ENCODE measurements around the gene RGSL1.

RGSL1 gene

DNA sequence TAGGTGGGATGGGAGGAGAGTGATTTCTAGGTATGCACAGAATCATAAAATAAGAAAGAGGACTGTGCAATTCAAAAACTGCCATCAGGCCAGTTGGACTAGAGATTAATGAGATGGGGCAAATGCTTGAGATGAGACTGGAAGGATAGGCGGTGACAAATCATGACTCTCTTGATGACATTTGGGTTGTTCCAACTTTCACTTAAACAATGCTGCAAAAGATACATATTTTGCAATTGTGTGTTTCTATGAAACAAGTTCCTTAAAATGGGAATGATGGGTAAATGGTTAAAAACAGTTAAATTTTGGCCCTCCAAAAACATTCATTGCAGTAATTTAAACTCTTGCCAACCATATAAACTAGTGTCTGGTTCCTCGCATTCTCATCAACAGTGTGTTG lies 84.0 kb downstream of the RGSL1 start:
- DNase-seq (ENCODE audit: low read depth in 2 of 2, low spot score in 1 of 2): no peak

DNA sequence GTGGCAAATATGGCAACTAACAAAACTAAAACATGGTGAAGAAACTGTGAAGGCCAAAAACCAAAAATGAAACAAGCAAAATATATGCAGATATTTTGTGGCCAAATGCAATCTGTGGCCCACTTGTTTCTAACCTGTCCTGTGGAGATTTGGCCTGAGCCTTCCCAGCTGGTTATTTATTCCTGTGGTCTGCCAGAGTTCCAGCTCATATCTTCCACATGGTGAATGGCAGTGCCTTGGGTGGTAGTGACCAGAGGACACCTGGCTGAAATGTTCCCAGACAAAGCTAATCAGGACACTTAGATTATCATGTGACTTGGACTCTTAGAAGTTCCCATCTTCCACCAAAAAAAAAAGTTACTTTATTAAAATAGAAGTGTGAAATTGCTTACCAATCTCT lies 99.4 kb downstream of the RGSL1 start:
- DNase-seq (ENCODE audit: low read depth in 2 of 2, low spot score in 1 of 2): no peak

DNA sequence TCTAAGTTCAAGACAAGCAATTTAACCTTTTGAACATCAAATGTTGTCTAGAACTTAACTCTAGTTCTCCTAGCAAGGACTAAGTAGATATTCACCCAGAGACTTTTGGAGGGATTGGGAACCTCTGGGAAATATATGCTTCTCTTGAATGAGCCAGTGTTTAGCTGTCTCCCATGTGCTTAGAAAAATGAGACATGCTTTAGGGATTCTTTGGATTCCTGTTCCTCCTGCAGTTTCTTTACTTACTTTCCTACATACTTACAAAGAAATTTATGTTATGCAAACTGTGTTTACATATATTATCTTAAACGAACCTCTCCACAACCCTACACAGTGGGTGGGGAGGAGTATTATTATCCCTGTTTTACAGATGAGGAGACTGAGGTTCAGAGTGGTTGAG lies 99.9 kb downstream of the RGSL1 start:
- DNase-seq (ENCODE audit: low read depth in 2 of 2, low spot score in 1 of 2): no peak

DNA sequence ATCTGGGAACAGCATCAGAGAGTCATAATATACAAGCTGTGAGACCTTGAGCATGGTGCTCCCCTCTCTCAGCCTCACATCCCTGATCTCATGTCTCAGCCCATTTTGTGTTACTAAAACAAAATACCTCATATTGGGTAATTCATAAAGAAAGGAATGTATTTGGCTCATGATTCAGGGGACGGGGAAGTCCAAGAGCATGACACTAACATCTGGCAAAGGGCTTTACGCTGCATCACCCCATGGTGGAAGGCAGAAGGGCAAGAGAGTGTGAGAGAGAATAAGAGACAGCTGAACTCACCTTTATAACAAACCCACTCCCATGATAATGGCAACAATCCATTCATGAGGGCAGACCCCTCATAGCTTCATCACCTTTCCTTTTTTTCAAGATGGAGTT lies 102.6 kb downstream of the RGSL1 start:
- no peak for DNase-seq (ENCODE audit: low read depth in 2 of 2, low spot score in 1 of 2)

DNA sequence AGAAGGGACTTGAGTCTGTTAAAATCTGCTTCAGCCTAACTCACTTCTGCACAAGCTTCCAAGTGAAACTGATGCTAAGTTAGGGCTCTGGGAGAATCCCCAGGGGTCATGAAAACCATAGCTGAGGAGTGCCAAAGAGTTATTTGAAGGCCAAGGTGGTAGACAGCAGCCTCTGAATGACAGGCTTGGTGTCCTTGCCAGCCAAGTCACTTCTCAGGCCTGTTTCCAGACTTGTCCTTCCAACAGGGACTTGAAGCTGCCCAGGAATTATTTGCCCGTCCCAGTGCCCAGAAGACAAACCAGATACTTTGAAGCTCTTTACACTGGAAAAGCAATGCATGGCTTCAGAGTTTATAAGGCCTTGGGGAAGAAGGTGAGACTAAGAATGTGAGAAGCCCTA lies 105.5 kb downstream of the RGSL1 start:
- no peak for DNase-seq (ENCODE audit: low read depth in 2 of 2, low spot score in 1 of 2)

DNA sequence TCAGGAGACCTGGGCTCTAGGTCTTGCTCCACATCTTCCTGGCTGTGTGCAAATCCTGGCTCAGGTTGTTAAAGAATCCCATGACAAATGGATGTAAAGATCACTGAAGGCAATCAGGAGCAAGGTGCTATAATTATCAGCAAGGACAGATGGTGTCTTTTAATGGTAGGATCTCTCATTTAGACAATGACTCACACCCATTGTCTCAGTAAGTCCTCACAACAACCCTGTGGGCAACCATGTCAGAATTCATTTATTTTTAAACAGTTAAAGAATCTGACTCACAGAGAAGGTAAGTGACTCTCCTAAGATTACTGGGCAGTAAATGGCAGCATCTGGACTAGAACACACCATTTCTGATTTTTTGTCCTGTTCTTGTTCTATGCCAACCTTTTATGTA lies 106.3 kb downstream of the RGSL1 start:
- no peak for DNase-seq (ENCODE audit: low read depth in 2 of 2, low spot score in 1 of 2)

DNA sequence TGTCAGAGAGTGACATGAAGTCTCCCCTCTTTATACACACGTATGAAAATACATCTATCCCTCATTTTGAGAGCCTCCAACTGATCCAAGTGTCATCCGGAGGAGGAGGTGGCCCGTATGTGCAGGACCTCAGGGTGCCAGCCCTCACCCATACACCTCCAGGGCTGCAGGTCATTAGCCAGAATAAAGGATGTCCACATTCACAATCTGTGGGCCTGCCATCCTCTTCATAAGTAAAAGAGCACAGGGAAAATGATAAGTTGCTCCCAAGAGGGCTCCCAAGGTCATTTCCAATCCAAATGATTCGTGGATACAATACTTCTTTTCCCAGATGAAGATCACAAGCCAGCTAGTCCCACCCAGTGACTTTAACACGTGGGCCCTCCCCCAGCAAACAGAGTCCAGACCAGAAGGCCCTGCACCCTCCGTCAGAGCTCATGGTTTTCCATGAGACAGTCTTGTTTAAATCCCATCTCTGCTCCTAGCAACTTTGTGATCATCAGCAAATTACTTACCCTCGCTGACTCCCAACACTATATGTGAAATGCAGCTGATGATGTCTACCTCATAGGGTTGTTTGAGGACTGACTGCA lies 110.5 kb downstream of the RGSL1 start:
- DNase-seq (ENCODE audit: low read depth in 2 of 2, low spot score in 1 of 2): no peak

DNA sequence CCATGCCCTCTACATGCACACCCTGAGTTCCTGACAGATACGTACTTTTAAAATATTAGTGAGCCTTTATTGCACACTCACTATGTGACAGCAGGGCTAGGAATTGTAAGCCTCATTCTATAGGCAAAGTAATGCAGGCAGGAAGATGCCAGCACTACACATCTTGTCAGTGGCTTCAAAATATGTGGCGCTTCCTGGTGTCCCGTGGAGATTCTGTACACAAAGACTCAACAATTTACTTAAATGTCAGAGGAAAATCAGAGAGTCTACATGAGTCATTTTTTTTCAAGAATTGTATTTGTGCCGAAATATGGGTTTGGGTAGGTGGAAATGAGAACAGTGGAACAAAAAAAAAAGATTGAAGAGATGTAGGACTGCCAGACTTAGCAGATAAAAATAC lies 111.5 kb downstream of the RGSL1 start:
- no peak for DNase-seq (ENCODE audit: low read depth in 2 of 2, low spot score in 1 of 2)

DNA sequence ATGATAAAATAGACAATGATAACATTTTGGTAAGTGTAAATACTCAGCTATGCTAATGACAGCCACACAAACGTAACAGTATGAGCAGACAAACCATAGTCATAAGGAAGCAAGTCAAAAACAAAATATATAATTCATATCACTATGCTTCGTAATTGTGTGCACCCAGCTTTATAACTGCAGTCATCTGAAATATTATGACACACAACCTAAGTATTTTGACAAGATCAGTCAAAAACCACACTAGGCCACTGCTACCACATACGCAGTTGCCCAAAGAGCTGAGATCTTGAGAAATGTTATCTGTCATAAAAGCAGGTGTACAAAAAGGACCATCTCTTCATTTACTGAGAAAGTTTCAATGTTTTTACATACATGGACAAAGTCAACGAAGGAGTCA lies 113.1 kb downstream of the RGSL1 start:
- no peak for DNase-seq (ENCODE audit: low read depth in 2 of 2, low spot score in 1 of 2)

DNA sequence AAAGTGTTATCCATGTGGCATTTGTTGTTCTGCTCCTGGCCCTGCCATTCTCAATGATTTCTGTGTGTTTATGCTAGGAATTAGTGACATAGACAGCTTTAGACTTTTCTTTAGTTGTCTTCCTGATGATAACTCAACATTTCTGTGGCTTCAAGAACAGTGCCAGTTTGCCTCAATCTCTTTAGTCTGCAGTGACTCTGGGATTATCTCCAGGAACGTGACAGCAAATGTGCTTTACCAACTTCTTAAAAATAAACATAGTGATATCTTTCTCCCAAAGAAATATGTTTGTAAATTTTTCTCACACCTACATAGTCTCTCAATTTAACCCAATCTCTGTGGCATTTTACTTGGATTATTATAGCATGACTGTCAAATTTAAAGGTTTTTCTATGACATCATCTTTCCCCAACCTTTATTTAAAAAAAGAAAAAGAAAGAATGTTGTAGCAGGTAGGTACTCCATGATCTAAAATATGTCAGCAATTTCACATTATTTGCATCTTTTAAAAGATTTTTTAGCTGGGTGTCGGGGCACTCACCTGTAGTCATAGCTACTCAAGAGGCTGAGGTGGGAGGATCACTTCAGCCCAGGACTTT lies 114.6 kb downstream of the RGSL1 start:
- no peak for DNase-seq (ENCODE audit: low read depth in 2 of 2, low spot score in 1 of 2)

DNA sequence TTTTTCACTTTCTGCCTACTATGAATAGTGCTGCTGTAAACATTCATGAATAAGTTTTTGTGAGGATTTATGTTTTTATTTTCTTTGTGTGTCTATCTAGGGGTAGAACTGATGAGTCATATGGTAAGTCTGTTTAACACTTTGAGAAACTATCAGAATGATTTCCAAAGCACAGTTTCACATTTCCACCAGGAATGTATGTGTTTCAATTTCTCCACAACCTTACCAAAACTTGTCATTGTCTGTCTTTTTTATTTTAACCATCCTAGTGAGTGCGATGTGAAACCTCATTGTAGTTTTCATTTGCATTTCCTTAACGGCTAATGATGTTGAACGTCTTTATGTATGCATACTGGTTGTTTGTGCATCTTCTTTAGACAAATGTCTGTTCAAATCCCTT lies 115.6 kb downstream of the RGSL1 start:
- DNase-seq (ENCODE audit: low read depth in 2 of 2, low spot score in 1 of 2): no peak

DNA sequence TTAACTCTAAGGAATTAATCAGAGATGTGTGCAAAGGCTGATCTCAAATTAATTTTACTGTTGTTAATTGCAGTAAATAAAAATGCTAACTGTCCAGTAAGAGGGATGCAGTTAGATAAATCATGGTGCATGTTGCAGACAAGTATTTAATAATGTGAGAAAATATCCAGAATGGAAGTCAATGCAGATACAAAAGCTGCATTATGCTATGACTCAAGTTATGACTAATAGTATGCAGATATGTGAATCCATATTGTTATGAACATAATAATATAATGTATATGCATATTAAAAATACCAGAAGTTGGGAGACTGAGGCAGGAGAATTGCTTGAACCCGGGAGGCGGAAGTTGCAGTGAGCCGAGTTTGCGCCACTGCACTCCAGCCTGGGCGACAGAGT lies 117.7 kb downstream of the RGSL1 start:
- no peak for DNase-seq (ENCODE audit: low read depth in 2 of 2, low spot score in 1 of 2)

DNA sequence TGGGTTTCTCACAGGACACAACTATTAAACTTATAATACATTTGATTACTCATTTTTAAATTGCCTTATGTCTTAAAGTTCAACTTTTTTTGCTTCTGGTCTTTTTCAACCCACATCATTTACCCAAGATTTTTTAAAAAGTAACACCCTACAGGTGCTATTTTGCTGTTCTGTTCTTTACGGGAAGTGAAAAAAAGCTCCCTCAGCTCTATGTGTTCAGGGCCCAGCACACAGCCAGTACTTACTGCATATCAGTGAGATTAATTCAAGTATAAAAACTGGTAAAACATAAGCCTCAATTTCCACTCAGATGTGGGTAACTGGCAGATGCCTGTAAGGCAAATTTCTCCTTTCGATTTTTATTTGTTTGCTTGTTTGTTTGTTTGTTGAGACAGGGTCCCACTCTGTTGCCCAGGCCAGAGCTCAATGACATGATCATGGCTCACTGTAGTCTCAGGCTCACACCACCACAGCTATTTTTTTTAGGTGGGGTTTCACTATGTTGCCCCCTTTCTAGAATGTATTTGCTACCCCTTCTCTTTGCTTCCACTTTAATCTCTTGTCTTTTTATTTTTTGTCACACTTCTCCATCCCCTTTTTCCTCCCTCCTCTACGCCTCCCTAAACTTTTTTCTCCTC lies 118.8 kb downstream of the RGSL1 start:
- DNase-seq (ENCODE audit: low read depth in 2 of 2, low spot score in 1 of 2): no peak

DNA sequence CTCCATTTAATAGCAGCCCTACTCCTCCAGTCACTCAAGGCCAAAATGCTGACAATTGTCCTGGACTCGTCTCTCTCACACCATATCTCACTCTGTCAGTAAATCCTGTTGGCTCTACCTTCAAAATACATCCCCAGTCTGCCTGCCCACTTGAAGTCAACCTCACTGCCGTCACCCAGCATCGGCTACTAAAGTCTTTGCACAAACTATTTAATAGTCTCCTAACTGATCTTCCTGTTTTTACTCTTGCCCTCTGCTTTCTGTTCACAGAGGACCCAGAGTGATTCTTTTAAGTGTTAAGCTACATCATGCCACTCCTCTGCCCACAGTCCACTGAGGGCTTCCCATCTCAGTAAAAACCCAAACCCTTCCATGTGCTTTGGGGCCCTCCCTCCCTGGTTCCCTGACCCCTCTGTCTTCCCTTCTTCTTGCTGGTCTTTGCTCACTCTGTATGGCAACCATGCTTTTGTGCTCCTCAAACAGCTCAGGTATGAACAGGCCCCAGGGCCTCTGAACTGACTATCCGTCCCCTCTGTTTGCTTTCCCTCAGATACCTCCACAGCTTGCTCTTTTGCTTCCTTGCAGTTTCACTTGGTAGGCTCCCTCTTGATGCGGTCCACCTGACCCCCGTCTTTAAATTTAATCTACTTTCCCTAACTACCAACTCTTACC lies 120.1 kb downstream of the RGSL1 start:
- DNase-seq (ENCODE audit: low read depth in 2 of 2, low spot score in 1 of 2): no peak

DNA sequence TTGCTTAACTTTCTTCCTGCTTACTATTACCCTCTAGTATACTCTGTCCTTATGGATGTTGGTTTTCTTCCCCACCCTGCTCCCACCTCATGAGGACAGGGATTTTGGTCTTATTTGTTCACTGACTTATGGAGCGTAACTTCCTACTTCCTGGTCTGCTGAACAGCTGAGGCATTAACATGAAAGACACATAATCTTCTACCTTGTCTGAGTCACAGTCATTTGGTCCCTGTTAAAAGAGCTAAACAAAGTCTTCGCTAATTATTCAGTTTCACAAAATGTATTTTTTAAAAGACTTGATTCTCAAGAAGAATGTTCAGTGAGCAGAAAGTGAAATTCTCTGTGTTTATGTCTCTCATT lies 120.6 kb downstream of the RGSL1 start:
- no peak for DNase-seq (ENCODE audit: low read depth in 2 of 2, low spot score in 1 of 2)

DNA sequence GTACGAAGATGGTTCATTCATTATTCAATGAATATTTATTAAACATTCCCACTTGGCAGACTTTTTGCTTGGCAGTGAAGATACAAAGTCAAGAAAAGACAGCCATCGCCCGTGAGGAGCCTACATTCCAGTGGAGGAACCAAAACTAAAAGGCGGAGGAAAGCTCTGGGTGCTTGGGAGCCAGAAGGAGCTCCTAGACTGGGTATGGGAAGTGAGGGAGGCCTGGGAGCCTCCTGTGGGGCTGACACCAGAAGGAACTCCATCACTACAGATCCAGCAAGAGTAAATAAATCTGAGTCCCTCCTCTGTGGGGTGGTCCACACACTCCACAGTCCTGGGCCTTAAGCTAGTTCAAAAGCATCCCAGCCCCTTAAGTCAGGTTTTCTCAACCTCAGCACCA lies 124.2 kb downstream of the RGSL1 start:
- DNase-seq (ENCODE audit: low read depth in 2 of 2, low spot score in 1 of 2): no peak

DNA sequence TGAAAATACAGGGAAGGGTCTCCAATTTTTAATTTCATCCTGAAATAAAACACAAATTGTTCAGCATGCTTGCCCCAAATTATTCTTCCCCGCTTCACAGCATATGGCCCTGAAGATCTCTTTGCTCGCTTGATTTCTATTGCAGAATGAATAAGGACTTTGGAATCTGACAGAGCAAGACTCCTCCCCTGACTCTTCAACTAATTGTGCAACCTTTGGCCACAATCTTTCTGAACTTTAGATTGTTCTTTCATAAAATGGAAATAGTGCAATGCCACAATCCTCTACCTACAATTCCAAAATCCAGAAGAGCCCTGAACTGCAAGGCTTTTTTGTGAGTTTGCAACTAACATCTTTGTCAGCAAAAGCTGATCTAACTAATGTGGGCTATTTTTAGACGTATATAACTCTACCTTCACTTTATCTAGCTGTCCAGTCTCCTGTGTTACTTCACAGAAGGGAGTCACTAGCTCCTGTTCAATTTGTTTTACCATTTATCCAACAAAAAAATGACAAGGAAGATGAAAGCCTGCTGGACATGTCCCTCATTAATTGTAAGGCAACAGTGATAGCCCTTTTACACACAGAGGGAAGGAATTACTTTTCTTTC lies 125.7 kb downstream of the RGSL1 start:
- no peak for DNase-seq (ENCODE audit: low read depth in 2 of 2, low spot score in 1 of 2)

DNA sequence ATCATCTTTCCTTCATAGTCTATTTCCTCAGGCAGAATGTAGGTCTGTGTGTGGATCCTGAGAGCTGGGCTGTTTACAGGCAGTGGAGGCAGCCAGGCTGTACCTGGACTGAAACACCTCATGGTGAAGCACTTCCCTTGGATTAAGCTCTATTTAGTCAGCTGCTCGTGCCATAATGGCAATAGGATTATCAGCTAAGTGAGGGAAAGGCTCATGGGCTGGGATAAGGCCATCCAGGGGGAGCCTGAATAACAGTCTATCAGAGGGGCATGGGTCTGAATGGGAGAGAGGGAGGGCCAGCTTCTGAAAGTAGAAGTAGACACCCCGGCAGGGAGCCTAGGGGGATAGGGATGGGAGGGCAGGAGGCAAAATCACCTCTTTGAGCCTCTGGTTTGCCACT lies 130.8 kb downstream of the RGSL1 start:
- no peak for DNase-seq (ENCODE audit: low read depth in 2 of 2, low spot score in 1 of 2)

DNA sequence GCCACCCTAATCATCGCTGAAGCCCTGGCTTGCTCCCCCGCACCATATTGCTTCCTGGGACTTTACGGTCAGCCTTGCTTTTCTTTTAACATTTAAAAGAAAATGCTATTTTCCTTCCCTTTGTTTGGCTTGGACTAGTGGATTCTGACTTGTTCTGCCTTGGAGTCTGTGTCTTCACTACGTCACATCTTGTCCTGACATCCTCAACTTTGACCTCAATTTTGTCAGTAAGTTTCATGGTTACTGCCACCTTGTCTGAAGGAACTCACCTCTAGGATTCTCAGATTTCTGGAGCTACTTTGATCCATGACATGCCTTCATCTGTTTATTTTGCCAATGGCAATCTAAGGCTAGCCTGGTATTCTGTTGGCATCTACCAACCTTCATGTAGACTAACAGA lies 134.8 kb downstream of the RGSL1 start:
- no peak for DNase-seq (ENCODE audit: low read depth in 2 of 2, low spot score in 1 of 2)

DNA sequence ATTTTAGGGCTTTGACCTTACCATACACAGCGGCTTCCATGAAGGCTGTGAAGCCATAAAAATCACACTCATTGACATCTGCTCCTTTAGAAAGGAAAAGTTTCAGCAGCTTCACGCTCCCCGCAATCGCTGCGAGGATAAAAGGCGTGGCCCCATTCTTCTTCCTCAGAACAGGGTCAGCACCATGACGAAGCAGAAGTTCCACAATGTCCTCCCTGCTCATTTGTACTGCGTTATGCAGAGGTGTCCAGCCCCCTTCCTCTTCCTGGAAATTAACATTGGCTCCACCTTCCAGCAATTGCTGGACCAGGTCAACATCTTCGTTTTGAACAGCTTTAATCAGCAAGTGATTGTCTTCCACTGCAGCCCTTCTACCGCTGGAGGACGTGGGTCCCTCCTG lies 136.4 kb downstream of the RGSL1 start:
- no peak for DNase-seq (ENCODE audit: low read depth in 2 of 2, low spot score in 1 of 2)

DNA sequence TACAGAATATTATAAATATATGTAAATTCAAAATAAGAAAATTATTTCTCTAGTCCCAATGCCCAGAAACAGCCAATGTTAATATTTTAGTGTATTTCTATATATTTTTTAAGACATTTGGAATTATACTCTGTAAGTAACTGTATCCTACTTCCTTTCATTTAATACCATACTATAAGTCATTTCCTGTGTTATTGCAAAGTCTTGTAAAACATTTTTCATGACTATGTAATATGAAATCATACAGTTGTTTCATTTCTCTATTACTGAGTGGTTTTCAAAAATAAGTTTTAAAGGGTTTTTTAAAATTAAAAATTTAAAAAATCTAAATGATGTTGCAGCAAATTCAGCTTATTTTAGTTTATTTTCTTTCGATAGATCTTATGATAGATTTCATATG lies 137.1 kb downstream of the RGSL1 start:
- no peak for DNase-seq (ENCODE audit: low read depth in 2 of 2, low spot score in 1 of 2)
